ENCODE results near the gene GARIN5A.
"Not testable (repeated sequence)": the region's sequence is repeated elsewhere in the genome, so short reads cannot be mapped to it uniquely, and the experiment has no call there.

The GARIN5A gene

GRCh38 chr19:50465000-50465399 lies 11.6 kb downstream of the GARIN5A start:
- no peak for DNase-seq (ENCODE audit: low read depth)

- DNase-seq (ENCODE audit: low read depth) = no peak
Measured at GRCh38 chr19:50464348-50464747, 12.3 kb downstream of the GARIN5A start.

- DNase-seq (ENCODE audit: low read depth) = no peak
Measured at GRCh38 chr19:50462970-50463369, 13.7 kb downstream of the GARIN5A start.

GRCh38 chr19:50461066-50461875 lies 15.4 kb downstream of the GARIN5A start:
- no peak for DNase-seq (ENCODE audit: low read depth)

GRCh38 chr19:50460161-50460765 lies 16.4 kb downstream of the GARIN5A start:
- DNase-seq (ENCODE audit: low read depth) = no peak

- DNase-seq (ENCODE audit: low read depth) = no peak
Measured at GRCh38 chr19:50459638-50460037, 17.0 kb downstream of the GARIN5A start.

GRCh38 chr19:50459067-50459456 lies 17.6 kb downstream of the GARIN5A start:
- no peak for DNase-seq (ENCODE audit: low read depth)

- DNase-seq (ENCODE audit: low read depth) = no peak
Measured at GRCh38 chr19:50458396-50459066, 18.1 kb downstream of the GARIN5A start.

- no peak for DNase-seq (ENCODE audit: low read depth)
Measured at GRCh38 chr19:50457300-50457699, 19.3 kb downstream of the GARIN5A start.

GRCh38 chr19:50455992-50456391 lies 20.7 kb downstream of the GARIN5A start:
- no peak for DNase-seq (ENCODE audit: low read depth)

- DNase-seq (ENCODE audit: low read depth) = no peak
Measured at GRCh38 chr19:50453243-50453642, 23.4 kb downstream of the GARIN5A start.

- no peak for DNase-seq (ENCODE audit: low read depth)
Measured at GRCh38 chr19:50451223-50451534, 25.5 kb downstream of the GARIN5A start.

- no peak for DNase-seq (ENCODE audit: low read depth)
Measured at GRCh38 chr19:50450369-50451222, 26.1 kb downstream of the GARIN5A start.

- no peak for DNase-seq (ENCODE audit: low read depth)
Measured at GRCh38 chr19:50449236-50449899, 27.3 kb downstream of the GARIN5A start.

GRCh38 chr19:50447750-50448149 lies 28.9 kb downstream of the GARIN5A start:
- DNase-seq (ENCODE audit: low read depth) = no peak

- no peak for DNase-seq (ENCODE audit: low read depth)
Measured at GRCh38 chr19:50447053-50447452, 29.6 kb downstream of the GARIN5A start.

GRCh38 chr19:50444059-50444458 lies 32.6 kb downstream of the GARIN5A start:
- no peak for DNase-seq (ENCODE audit: low read depth)

- not testable (repeated sequence) for DNase-seq (ENCODE audit: low read depth)
Measured at GRCh38 chr19:50439130-50439529, 37.5 kb downstream of the GARIN5A start.

GRCh38 chr19:50437862-50438449 lies 38.7 kb downstream of the GARIN5A start:
- no peak for DNase-seq (ENCODE audit: low read depth)

GRCh38 chr19:50435627-50436026 lies 41.0 kb downstream of the GARIN5A start:
- no peak for DNase-seq (ENCODE audit: low read depth)

GRCh38 chr19:50435221-50435620 lies 41.4 kb downstream of the GARIN5A start:
- no peak for DNase-seq (ENCODE audit: low read depth)

Data from GM04503 (cell line).